NCI-H774 (cell line): ENCODE measurements around the gene RPUSD1.

Source experiments
- DNase-seq: peaks from one replicate; lab custom pipeline; 2025; lab: John Stamatoyannopoulos, UW

RPUSD1 gene

GRCh38 chr16:818592-818991 is 30.4 kb upstream of the RPUSD1 start:
- DNase-seq = no peak

GRCh38 chr16:818132-818531 is 30.0 kb upstream of the RPUSD1 start:
- no peak for DNase-seq

- no peak for DNase-seq
Measured at GRCh38 chr16:817001-817906, 29.1 kb upstream of the RPUSD1 start.

- no peak for DNase-seq
Measured at GRCh38 chr16:815861-816260, 27.7 kb upstream of the RPUSD1 start.

GRCh38 chr16:814974-815373 is 26.8 kb upstream of the RPUSD1 start:
- DNase-seq = no peak

- no peak for DNase-seq
Measured at GRCh38 chr16:813916-814412, 25.8 kb upstream of the RPUSD1 start.

- DNase-seq = no peak
Measured at GRCh38 chr16:813204-813915, 25.2 kb upstream of the RPUSD1 start.

- no peak for DNase-seq
Measured at GRCh38 chr16:808085-808386, 19.9 kb upstream of the RPUSD1 start.

- DNase-seq = peak; percentile 86
Measured at GRCh38 chr16:807347-808084, 19.3 kb upstream of the RPUSD1 start.

GRCh38 chr16:805474-805873 is 17.3 kb upstream of the RPUSD1 start:
- DNase-seq = no peak

- no peak for DNase-seq
Measured at GRCh38 chr16:804193-805048, 16.2 kb upstream of the RPUSD1 start.

- DNase-seq = no peak
Measured at GRCh38 chr16:803754-804080, 15.5 kb upstream of the RPUSD1 start.

GRCh38 chr16:802914-803753 is 15.0 kb upstream of the RPUSD1 start:
- DNase-seq = no peak

GRCh38 chr16:802461-802860 is 14.3 kb upstream of the RPUSD1 start:
- no peak for DNase-seq

- no peak for DNase-seq
Measured at GRCh38 chr16:801584-802363, 13.6 kb upstream of the RPUSD1 start.

GRCh38 chr16:800834-801511 is 12.8 kb upstream of the RPUSD1 start:
- DNase-seq = no peak

- no peak for DNase-seq
Measured at GRCh38 chr16:799948-800833, 12.0 kb upstream of the RPUSD1 start, which contains the start of gene GNG13. Gene GNG13 (minus strand): TSS chr16:800734. CDS start chr16:799077, 1,657 bp downstream.
